ENCODE data around the gene HMX2.

DNA sequence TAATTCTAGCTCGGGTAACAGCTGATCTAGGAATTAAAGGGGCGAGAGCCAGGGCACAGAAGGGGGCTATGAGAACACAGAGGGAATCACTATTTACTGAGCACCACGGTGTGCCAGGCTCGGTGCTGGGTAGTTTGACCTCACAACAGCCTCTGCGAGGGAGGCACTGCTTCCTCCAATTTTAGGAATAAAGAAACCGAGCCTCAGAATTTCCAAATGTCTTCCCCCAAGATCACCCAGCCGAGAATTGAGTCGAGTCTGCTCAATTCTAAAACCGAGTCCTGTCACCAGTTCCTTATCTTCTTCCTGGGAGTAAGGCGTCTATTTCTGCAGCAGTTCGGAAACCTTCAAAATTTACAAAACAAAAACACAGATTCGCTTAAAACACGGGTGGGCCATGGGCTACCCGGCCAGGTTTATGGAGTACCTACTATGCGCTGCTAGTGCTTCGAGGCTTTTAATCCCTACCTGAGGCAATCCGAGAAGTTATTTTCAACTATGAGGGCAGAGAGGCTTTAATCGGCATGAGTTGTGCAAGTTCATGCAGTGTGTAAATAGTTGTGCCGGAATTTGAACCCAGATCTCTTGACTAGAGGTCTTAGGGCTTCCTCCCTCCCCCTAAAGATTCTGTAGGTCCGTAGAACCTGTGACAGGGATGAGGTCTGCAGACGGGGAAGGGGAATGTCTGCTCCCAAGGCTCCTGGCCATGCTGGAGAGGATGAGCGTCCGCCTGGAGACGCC, 872 bp upstream of the HMX2 start:
- TF ChIP-seq EZH2phosphoT487 (IDR thresholded peaks at IDR 0.05; ENCODE audit: insufficient read depth, low read depth) (0 out of 2 replicates have a peak, but pooled peaks have one; percentile 24), EZH2 (IDR thresholded peaks at IDR 0.05; ENCODE audit: insufficient read depth, poor library complexity, severe bottlenecking) (no peak)
